Subcutaneous abdominal adipose tissue (tissue), 5 donors: ENCODE data around the gene TFCP2L1.

Experiments
- H3K27ac ChIP-seq: one replicate; pipeline ENCODE4 v1.7.0; 2013; ENCODE audit warnings: low read depth, mild to moderate bottlenecking, inconsistent platforms, low read length, moderate library complexity
- H3K27me3 ChIP-seq, 5 donors: one replicate each; pipeline ENCODE4 v1.7.0; 2013; ENCODE audit warnings: low read length in 5 of 5, inconsistent platforms in 1 of 5; ENCODE audit not compliant: control insufficient read depth in 5 of 5, insufficient read depth in 4 of 5
- H3K36me3 ChIP-seq, 5 donors: one replicate each; pipeline ENCODE4 v1.7.0; 2013; ENCODE audit warnings: low read length in 5 of 5; ENCODE audit not compliant: control insufficient read depth in 5 of 5, insufficient read depth in 5 of 5
- H3K4me1 ChIP-seq, 5 donors: one replicate each; pipeline ENCODE4 v1.7.0; 2013; ENCODE audit warnings: low read length in 5 of 5, mild to moderate bottlenecking in 3 of 5, moderate library complexity in 1 of 5; ENCODE audit not compliant: control insufficient read depth in 5 of 5, insufficient read depth in 5 of 5
- H3K4me3 ChIP-seq, 5 donors: one replicate each; pipeline ENCODE4 v1.7.0; 2013; ENCODE audit warnings: low read length in 5 of 5, low read depth in 1 of 5
- H3K9ac ChIP-seq, 5 donors: one replicate each; pipeline ENCODE4 v1.7.0; 2013; ENCODE audit warnings: low read length in 5 of 5, mild to moderate bottlenecking in 4 of 5, moderate library complexity in 3 of 5
- H3K9me3 ChIP-seq, 5 donors: one replicate each; pipeline ENCODE4 v1.7.0; 2013; ENCODE audit warnings: low read length in 5 of 5; ENCODE audit not compliant: control insufficient read depth in 5 of 5
- donor health status: healthy.
- donor health status: healthy.
- donor health status: healthy.
- donor health status: healthy.
- donor health status: healthy.

TFCP2L1 gene

GRCh38 chr2:121212661-121213325 is 72.2 kb downstream of the TFCP2L1 start:
- no peaks in the 10 kb centered on the region for H3K9me3 ChIP-seq
- H3K9ac ChIP-seq, result no peak overlapping the region
- H3K36me3 ChIP-seq, result no peaks in the 10 kb centered on the region
- H3K27me3 ChIP-seq, result peaks cover 0 to 10% (median 2%) of the 10 kb centered on the region in 5 donors
- no peak overlapping the region for H3K4me3 ChIP-seq
- H3K27ac ChIP-seq, result no peak overlapping the region
- no peaks in the 10 kb centered on the region for H3K4me1 ChIP-seq

- H3K9ac ChIP-seq, result no peak overlapping the region
- H3K9me3 ChIP-seq, result no peaks in the 10 kb centered on the region
- H3K4me3 ChIP-seq, result no peak overlapping the region
- no peaks in the 10 kb centered on the region for H3K4me1 ChIP-seq
- no peak overlapping the region for H3K27ac ChIP-seq
- no peaks in the 10 kb centered on the region for H3K36me3 ChIP-seq
- H3K27me3 ChIP-seq, result peaks cover 0 to 8% (median 2%) of the 10 kb centered on the region in 5 donors
Measured at GRCh38 chr2:121211689-121212151, 73.3 kb downstream of the TFCP2L1 start.

GRCh38 chr2:121211251-121211650 is 73.8 kb downstream of the TFCP2L1 start:
- peaks cover 0 to 7% (median 2%) of the 10 kb centered on the region in 5 donors for H3K27me3 ChIP-seq
- H3K9ac ChIP-seq, result no peak overlapping the region
- H3K9me3 ChIP-seq, result no peaks in the 10 kb centered on the region
- H3K4me1 ChIP-seq, result no peaks in the 10 kb centered on the region
- no peak overlapping the region for H3K4me3 ChIP-seq
- no peaks in the 10 kb centered on the region for H3K36me3 ChIP-seq
- H3K27ac ChIP-seq, result no peak overlapping the region

GRCh38 chr2:121210691-121211090 is 74.3 kb downstream of the TFCP2L1 start:
- Histone ChIP-seq H3K36me3 (no peaks in the 10 kb centered on the region), H3K27me3 (peaks cover 0 to 7% (median 2%) of the 10 kb centered on the region in 5 donors), H3K4me1 (peaks cover 0 to 2% (median under 1%) of the 10 kb centered on the region in 5 donors), H3K9ac (no peak overlapping the region), H3K27ac (no peak overlapping the region), H3K9me3 (no peaks in the 10 kb centered on the region), H3K4me3 (no peak overlapping the region)

- H3K27me3 ChIP-seq, result peaks cover 0 to 7% (median 2%) of the 10 kb centered on the region in 5 donors
- no peak overlapping the region for H3K27ac ChIP-seq
- H3K9me3 ChIP-seq, result no peaks in the 10 kb centered on the region
- peaks cover 0 to 8% (median 5%) of the 10 kb centered on the region in 5 donors for H3K4me1 ChIP-seq
- H3K9ac ChIP-seq, result no peak overlapping the region
- no peaks in the 10 kb centered on the region for H3K36me3 ChIP-seq
- no peak overlapping the region for H3K4me3 ChIP-seq
Measured at GRCh38 chr2:121209014-121209610, 75.9 kb downstream of the TFCP2L1 start.

- no peak overlapping the region for H3K4me3 ChIP-seq
- peaks cover 0 to 7% (median under 1%) of the 10 kb centered on the region in 5 donors for H3K27me3 ChIP-seq
- H3K9ac ChIP-seq, result no peak overlapping the region
- H3K4me1 ChIP-seq, result peaks cover 0 to 8% (median 5%) of the 10 kb centered on the region in 5 donors
- no peaks in the 10 kb centered on the region for H3K9me3 ChIP-seq
- no peak overlapping the region for H3K27ac ChIP-seq
- H3K36me3 ChIP-seq, result no peaks in the 10 kb centered on the region
Measured at GRCh38 chr2:121207494-121207893, 77.5 kb downstream of the TFCP2L1 start.

GRCh38 chr2:121205321-121205942 is 79.6 kb downstream of the TFCP2L1 start:
- H3K4me1 ChIP-seq, result peaks cover 0 to 8% (median 5%) of the 10 kb centered on the region in 5 donors
- H3K4me3 ChIP-seq, result no peak overlapping the region
- no peaks in the 10 kb centered on the region for H3K36me3 ChIP-seq
- no peak overlapping the region for H3K9ac ChIP-seq
- peaks cover 0 to 2% (median 0%) of the 10 kb centered on the region in 5 donors for H3K27me3 ChIP-seq
- no peak overlapping the region for H3K27ac ChIP-seq
- H3K9me3 ChIP-seq, result no peaks in the 10 kb centered on the region

- Histone ChIP-seq H3K36me3 (no peaks in the 10 kb centered on the region), H3K9ac (no peak overlapping the region), H3K4me3 (no peak overlapping the region), H3K4me1 (peaks cover 0 to 8% (median 5%) of the 10 kb centered on the region in 5 donors), H3K27me3 (no peaks in the 10 kb centered on the region), H3K27ac (no peak overlapping the region), H3K9me3 (no peaks in the 10 kb centered on the region)
Measured at GRCh38 chr2:121203591-121204249, 81.3 kb downstream of the TFCP2L1 start.

GRCh38 chr2:121202541-121203310 is 82.3 kb downstream of the TFCP2L1 start:
- no peak overlapping the region for H3K9ac ChIP-seq

More at GRCh38 chr2:121202541-121203310, 82.3 kb downstream of the TFCP2L1 start:
- no peaks in the 10 kb centered on the region for H3K36me3 ChIP-seq
- no peaks in the 10 kb centered on the region for H3K9me3 ChIP-seq
- H3K27me3 ChIP-seq, result no peaks in the 10 kb centered on the region
- H3K4me1 ChIP-seq, result peaks cover 0 to 11% (median 7%) of the 10 kb centered on the region in 5 donors
- no peak overlapping the region for H3K27ac ChIP-seq
- no peak overlapping the region for H3K4me3 ChIP-seq
